Testis (tissue), 3 donors: ENCODE data around the gene PKIG. TPM values are rescaled to one million over a fixed set of nuclear protein-coding genes. Genes with fewer than 3 reads are reported as not detected.

Experiments
- DNase-seq: peaks from one replicate; pipeline ENCODE4 v3.0.0-alpha.2; 2019
- H3K27ac ChIP-seq, 2 donors: fragments of 200-600 bp; sonication (generic); one replicate each; pipeline ENCODE4 v1.5.1; 2019
- H3K27me3 ChIP-seq: fragments of 200-600 bp; sonication (generic); one replicate; pipeline ENCODE4 v1.5.1; 2019
- H3K36me3 ChIP-seq: fragments of 200-600 bp; sonication (generic); one replicate; pipeline ENCODE4 v1.5.1; 2017; ENCODE audit warnings: low read depth; ENCODE audit errors: missing control alignments
- H3K4me1 ChIP-seq: fragments of 200-600 bp; sonication (generic); one replicate; pipeline ENCODE4 v1.5.1; 2019
- H3K4me3 ChIP-seq, 2 donors: fragments of 200-600 bp; sonication (generic); one replicate each; pipeline ENCODE4 v1.5.1; 2017 to 2019
- H3K9me3 ChIP-seq: fragments of 200-600 bp; sonication (generic); one replicate; pipeline ENCODE4 v1.5.1; 2017
- POLR2A ChIP-seq: fragments of 450-650 bp; IDR thresholded peaks from one replicate; pipeline ENCODE4 v1.6.1; 2017; ENCODE audit warnings: antibody characterized with exemption, mild to moderate bottlenecking, moderate library complexity
- WGBS, 2 donors: methylation state at CpG; one replicate each; pipeline ENCODE4 v1.1.5; 2018; 5-methylcytosine and 5-hydroxymethylcytosine counted together
- intact Hi-C: fragments of 100-400 bp; cut with DNase I; formaldehyde crosslinking; loops from one replicate; pipeline ENCODE4 v1.15.1; 2023; ENCODE audit warnings: low total_unique reads
- polyA plus RNA-seq: library from polyadenylated mRNA; stranded (reverse); fragments of 350-450 nt; fragmentation: Illumina TruSeq; extraction: RNeasy Lipid Tissue Mini Kit (QIAGEN cat#74804); gene quantifications from one replicate; pipeline ENCODE4 v1.2.3, GENCODE V29; 2014; ENCODE audit warnings: low read depth, low replicate concordance; ENCODE audit not compliant: insufficient read depth
- total RNA-seq, 2 donors: library from RNA; depleted of rRNA; stranded (reverse); fragments of >200 nt; gene quantifications; one replicate each; pipeline ENCODE4 v1.2.3, GENCODE V29; 2016
- TF ChIP-seq, protein P1 (sequence below), 3 experiments: fragments of 450-650 bp in 2 of 3; fragments of 200-600 bp in 1 of 3; sonication (generic) in 1 of 3; IDR thresholded peaks; one replicate each; pipeline ENCODE4 v1.5.1; 2016 to 2019; ENCODE audit warnings: antibody characterized with exemption in 3 of 3, mild to moderate bottlenecking in 2 of 3, moderate library complexity in 1 of 3

PKIG gene
- total and polyA plus RNA-seq, 3 donors from 2014 or later: 66.6 to 180 (median 70.4) TPM

GRCh38 chr20:44579313-44580081, 2.9 kb upstream of the PKIG start:
- 77 to 78% methylated on average over 8 of the region's 8 CpGs for WGBS, 2 donors
- DNase-seq: no peak
- no peaks in the 10 kb centered on the region for H3K27me3 ChIP-seq
- intact Hi-C loops: no loop called here
- no peaks in the 10 kb centered on the region for H3K36me3 ChIP-seq
- H3K9me3 ChIP-seq: no peaks in the 10 kb centered on the region
- no peak overlapping the region for H3K27ac ChIP-seq
- TF ChIP-seq, protein P1, sequence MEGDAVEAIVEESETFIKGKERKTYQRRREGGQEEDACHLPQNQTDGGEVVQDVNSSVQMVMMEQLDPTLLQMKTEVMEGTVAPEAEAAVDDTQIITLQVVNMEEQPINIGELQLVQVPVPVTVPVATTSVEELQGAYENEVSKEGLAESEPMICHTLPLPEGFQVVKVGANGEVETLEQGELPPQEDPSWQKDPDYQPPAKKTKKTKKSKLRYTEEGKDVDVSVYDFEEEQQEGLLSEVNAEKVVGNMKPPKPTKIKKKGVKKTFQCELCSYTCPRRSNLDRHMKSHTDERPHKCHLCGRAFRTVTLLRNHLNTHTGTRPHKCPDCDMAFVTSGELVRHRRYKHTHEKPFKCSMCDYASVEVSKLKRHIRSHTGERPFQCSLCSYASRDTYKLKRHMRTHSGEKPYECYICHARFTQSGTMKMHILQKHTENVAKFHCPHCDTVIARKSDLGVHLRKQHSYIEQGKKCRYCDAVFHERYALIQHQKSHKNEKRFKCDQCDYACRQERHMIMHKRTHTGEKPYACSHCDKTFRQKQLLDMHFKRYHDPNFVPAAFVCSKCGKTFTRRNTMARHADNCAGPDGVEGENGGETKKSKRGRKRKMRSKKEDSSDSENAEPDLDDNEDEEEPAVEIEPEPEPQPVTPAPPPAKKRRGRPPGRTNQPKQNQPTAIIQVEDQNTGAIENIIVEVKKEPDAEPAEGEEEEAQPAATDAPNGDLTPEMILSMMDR (IDR thresholded peaks at IDR 0.05): no peak
- no peak for TF ChIP-seq POLR2A
- H3K4me3 ChIP-seq: no peak overlapping the region
- peaks cover 6% of the 10 kb centered on the region for H3K4me1 ChIP-seq

GRCh38 chr20:44580581-44581268, 1.7 kb upstream of the PKIG start:
- no peak overlapping the region for H3K27ac ChIP-seq
- TF ChIP-seq, protein P1 (IDR thresholded peaks at IDR 0.05): no peak
- no peak for TF ChIP-seq POLR2A
- H3K27me3 ChIP-seq: no peaks in the 10 kb centered on the region
- H3K4me1 ChIP-seq: peaks cover 6% of the 10 kb centered on the region
- intact Hi-C loops: no loop called here
- H3K9me3 ChIP-seq: no peaks in the 10 kb centered on the region
- no peak for DNase-seq
- no peaks in the 10 kb centered on the region for H3K36me3 ChIP-seq
- WGBS, 2 donors: 83 to 89% methylated on average over 9 of the region's 9 CpGs
- H3K4me3 ChIP-seq: no peak overlapping the region

GRCh38 chr20:44581515-44581914, 864 bp upstream of the PKIG start:
- TF ChIP-seq, protein P1 (IDR thresholded peaks at IDR 0.05): no peak
- TF ChIP-seq POLR2A: no peak
- Histone ChIP-seq H3K27ac (peak overlapping the region in 1 of 2 donors; percentile 29), H3K4me1 (peaks cover 6% of the 10 kb centered on the region), H3K27me3 (no peaks in the 10 kb centered on the region), H3K36me3 (no peaks in the 10 kb centered on the region), H3K4me3 (no peak overlapping the region), H3K9me3 (no peaks in the 10 kb centered on the region)
- 76 to 79% methylated on average over 1 of the region's 1 CpG for WGBS, 2 donors
- intact Hi-C loops: no loop called here
- no peak for DNase-seq

GRCh38 chr20:44583157-44583556, 778 bp downstream of the PKIG start:
- peak overlapping the region in 1 of 2 donors; percentile 0 for H3K4me3 ChIP-seq
- peak overlapping the region; percentile 29 to 72 for H3K27ac ChIP-seq
- no peaks in the 10 kb centered on the region for H3K9me3 ChIP-seq
- no peaks in the 10 kb centered on the region for H3K27me3 ChIP-seq
- 50 to 53% methylated on average over 1 of the region's 1 CpG for WGBS, 2 donors
- DNase-seq: no peak
- TF ChIP-seq, protein P1 (IDR thresholded peaks at IDR 0.05): no peak
- no peak for TF ChIP-seq POLR2A
- H3K4me1 ChIP-seq: peaks cover 6% of the 10 kb centered on the region
- intact Hi-C loops: no loop called here
- no peaks in the 10 kb centered on the region for H3K36me3 ChIP-seq
